Stimulated activated naive CD4-positive, alpha-beta T cell (primary cell): ENCODE data around the gene HS3ST2.
"Not testable (repeated sequence)": the region's sequence is repeated elsewhere in the genome, so short reads cannot be mapped to it uniquely, and the experiment has no call there.

Experiments used
- DNase-seq, 6 experiments: peaks; one replicate each; lab custom pipeline; 2025; lab: John Stamatoyannopoulos, UW

The HS3ST2 gene

DNA sequence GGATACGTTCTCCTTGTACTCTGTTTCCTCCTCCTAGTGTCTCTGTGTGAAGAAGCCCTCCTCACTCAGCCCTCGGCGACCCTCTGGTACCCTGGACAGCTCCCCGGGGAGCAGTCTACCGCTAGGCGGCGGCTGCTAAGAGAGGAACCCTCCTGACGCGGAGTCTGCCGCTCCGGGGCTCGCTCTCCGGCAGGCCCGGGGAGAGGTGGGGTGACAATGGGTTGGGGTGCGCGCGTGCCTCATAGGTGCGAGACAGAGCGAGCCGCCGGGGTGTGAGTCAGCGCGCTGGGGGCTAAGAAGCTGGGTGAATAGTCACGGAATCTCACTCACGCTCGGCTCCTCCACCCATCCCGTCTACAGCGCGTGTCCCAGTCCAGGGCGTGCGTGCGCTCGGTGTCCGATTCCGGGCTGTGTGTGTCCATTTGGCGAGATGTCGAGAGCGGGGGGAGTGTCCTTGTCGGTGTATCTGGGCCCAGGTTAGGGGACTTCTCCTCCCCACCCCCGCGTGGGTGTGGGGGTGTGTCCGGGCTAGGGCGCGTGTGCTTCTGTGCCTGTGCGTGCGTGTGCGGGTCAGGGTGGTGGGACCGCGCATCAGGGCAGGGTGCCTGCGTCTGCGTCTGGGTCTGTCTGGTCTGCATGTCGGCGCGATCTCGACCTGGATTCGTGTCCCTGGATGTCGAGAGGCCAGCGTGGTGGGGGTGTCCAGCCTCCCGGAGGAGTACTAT lies 577 bp upstream of the HS3ST2 start:
- DNase-seq, result no peak

DNA sequence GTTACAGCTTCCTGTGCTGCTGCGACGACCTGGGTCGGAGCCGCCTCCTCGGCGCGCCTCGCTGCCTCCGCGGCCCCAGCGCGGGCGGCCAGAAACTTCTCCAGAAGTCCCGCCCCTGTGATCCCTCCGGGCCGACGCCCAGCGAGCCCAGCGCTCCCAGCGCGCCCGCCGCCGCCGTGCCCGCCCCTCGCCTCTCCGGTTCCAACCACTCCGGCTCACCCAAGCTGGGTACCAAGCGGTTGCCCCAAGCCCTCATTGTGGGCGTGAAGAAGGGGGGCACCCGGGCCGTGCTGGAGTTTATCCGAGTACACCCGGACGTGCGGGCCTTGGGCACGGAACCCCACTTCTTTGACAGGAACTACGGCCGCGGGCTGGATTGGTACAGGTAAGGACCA lies 746 bp downstream of the HS3ST2 start:
- no peak for DNase-seq

DNA sequence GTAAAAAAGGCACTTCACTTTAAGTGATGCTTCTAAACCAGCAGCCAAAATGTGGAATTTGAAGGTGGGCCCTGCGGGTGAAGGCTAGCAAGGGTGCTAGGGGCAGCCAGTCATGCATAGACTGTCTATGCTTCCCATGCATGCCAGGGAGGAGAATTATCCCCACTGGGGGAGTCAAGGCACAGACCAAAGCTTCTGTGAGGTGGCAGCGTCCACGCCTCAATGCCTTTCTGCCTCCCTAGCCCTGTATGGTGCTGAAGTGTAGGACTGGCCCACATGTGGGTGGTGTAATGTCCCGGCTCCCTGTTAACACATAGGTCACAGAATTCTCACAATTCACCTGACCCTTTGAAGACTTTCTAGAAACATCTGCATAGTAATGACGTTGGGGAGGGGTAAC lies 1.9 kb downstream of the HS3ST2 start:
- DNase-seq, result no peak

DNA sequence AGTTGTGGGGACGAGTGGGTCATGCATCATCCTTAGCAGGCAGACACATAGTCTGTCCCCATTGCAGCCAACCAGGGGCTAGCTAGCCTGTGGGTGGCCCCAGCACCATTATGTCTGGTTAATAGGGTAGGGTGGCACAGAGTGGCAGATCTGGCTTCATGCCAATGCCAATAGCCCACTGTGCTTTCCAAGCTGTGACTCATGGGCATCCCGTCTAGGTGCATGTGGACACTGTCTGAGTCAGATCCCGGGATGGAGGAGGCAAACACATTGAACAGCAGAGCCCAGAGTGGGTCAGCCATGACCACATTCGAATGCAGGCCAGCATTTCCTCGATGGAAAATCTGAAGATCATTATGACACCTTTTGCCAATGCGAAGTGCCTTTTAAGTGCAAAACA lies 2.5 kb downstream of the HS3ST2 start:
- DNase-seq, result no peak

DNA sequence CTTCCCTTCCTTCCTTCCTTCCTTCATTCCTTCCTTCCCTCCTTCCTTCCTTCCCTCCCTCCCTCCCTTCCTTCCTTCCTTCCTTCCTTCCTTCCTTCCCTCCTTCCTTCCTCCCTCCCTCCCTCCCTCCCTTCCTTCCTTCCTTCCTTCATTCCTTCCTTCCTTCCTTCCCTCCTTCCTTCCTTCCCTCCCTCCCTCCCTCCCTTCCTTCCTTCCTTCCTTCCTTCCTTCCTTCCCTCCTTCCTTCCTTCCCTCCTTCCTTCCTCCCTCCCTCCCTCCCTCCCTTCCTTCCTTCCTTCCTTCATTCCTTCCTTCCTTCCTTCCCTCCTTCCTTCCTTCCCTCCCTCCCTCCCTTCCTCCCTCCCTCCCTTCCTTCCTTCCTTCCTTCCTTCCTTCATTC lies 4.8 kb downstream of the HS3ST2 start:
- not testable (repeated sequence) for DNase-seq

DNA sequence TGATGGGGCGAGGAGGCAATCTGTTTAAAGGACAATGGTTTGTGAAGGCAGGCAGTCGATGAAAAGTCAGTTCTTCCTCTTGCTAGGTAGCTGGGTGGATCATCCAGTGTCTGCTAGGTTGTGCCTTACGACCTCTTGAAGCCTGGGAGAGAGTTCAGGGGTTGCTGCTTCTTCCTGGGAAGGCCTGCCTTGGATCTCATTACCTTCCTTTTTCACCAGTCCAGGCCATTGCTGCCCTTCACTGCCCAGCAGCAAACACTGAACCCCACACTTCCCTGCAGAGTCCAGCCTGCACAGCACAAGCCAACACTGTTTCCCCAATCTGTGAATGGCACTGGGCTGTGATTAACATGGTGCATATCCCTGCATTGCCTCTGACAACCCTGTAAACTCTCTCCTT lies 24.7 kb downstream of the HS3ST2 start:
- DNase-seq, result no peak

DNA sequence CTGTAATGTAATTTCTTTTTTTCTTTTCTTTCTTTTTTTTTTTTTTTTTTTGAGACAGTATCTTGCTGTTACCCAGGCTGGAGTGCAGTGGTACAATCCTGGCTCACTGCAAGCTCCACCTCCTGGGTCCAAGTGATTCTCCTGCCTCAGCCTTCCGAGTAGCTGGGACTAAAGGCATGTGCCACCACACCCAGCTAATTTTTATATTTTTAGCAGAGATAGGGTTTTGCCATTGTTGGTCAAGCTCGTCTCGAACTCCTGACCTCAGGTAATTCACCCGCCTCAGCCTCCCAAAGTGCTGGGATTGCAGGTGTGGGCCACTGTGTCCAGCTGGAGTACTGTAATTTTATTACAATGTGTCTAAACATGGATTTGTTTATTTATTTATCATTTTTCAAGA lies 28.1 kb downstream of the HS3ST2 start:
- DNase-seq, result not testable (repeated sequence)

DNA sequence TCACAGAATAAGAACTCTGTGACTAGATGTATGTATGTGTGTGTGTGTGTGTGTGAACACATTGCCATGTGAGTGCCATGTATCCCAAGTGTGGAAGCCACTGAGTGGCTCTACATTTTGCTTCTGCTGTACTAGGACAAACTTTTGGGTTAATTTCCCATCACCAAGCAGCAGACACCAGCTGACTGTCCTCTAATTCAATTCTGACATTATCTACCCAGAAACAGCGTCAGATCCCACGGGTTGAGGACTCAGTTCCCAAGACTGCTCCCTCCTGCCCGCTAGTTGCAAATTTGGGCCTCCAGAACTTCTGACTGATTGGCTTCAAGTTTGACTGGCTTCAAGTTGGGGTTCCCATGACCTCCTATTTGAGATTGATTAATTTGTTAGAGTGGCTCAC lies 29.2 kb downstream of the HS3ST2 start:
- DNase-seq, result no peak

DNA sequence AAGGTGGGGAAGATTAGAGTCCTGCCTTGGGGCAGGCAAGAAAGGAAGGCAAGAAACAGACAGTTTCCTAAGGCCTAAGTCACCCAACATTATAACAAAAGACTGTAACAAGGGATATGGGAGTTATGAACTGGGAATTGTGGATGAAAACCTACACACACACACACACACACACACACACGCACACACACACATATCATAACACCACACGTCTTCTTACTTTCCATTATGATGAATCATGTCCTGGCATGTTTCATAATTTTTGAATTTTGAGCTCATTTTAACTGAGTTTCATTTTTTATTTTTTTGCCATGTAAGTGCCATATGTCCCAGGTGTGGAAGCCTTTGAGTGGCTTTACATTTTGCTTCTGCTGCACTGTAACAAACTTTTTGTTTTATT lies 29.9 kb downstream of the HS3ST2 start:
- no peak for DNase-seq

DNA sequence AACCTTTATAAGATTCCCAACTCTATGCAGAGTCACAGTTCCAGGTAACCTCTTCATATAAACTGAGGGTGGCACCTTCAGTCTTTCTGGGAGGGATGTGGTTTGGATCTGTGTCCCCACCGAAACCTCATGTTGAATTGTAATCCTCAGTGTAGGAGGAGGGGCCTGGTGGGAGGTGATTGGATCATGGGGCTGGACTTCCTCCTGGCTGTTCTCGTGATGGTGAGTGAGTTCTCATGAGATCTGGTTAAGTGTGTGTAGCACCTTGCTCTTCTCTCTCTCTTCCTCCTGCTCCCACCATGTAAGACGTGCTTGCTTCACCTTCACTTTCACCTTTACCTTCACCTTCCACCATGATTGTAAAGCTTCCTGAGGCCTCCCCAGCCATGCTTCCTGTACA lies 30.5 kb downstream of the HS3ST2 start:
- DNase-seq, result no peak

DNA sequence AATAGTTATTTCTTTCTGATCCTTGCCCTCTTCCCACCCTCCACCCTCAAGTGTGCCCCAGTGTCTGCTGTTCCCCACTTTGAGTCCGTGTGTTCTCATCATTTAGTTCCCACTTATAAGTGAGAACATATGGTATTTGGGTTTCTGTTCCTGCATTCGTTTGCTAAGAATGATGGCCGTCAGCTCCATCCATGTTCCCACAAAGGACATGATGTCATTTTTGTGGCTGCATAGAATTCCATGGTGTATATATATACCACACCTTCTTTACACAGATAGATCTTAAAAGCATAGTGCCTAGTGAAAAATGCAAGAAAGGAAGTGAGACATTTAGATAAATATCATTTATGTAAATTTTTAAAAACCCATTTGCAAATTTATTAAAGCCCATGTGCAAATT lies 33.1 kb downstream of the HS3ST2 start:
- no peak for DNase-seq

DNA sequence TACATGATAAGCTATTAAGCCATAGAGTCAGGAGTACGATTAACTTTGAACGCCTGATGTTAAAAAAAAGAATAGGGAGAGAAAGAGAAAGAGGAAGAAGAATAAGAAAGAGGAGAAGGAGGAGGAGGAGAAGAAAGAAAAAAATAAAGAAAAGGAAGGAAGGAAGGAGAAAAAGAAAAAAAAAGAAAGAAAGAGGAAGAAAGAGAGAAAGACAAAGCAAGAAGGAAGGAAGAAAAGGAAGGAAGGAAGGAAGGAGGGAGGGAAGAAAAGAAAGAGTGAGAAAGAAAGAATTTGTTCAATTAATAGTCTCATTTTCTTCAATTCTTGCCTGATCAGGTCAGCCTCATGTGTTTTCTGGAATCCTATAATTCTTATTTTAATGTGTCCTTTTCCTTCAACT lies 33.7 kb downstream of the HS3ST2 start:
- DNase-seq, result no peak

DNA sequence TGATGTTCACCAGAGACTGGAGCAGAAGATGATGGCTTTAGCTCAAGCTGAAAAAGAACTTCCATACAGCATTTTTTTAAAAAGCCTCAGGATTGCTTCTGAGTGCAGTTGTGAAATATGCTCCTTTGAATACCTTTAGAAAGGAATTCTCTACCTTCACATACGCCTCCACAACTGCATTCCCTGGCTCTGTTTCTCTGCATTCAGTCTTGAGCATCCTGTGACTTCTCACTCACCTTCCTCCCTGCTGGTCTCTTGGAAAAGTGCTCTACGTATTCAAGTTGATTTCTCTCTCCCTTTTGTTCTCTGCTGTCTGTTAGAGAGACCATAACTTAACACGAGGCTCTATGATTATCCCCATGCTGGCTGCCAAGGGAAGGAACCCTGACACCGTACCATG lies 34.5 kb downstream of the HS3ST2 start:
- no peak for DNase-seq

DNA sequence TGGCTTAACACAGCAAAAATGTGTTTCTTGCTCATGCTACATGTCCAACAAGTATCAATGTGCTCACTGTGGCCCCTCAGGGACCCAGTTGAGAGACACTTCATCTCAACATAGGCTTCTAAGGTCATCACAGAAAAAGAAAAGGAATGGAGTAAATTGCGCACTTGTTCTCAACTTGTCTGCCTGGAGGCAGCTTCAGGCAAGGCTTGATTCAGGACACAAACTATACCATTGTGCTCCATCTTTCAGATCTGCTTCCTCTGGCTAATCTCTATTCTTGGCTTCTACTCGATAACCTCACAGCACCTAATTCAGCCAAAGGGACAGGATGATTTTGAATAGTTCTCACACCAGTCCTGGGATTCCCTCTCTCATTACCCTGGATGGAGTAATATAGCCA lies 35.6 kb downstream of the HS3ST2 start:
- no peak for DNase-seq

DNA sequence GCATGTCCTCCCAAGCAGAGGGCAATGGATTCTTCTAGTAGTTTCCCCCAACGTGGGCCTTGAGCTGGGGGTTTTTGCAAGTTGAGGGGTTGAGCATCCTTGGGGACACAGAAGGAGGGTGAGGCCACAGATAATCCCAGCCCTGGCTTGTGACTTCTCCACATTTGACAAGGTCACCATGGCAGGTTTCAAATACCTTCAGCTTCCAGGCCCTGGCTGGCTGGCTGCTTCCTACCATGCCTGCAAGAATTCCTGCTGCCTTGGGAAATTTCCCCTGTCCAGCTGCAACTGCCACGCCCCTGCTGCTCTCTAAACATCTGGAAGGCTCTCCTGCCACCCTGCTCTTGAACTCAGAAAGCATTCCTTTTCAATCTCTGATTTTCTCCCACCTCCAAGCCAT lies 41.3 kb downstream of the HS3ST2 start:
- DNase-seq, result no peak

DNA sequence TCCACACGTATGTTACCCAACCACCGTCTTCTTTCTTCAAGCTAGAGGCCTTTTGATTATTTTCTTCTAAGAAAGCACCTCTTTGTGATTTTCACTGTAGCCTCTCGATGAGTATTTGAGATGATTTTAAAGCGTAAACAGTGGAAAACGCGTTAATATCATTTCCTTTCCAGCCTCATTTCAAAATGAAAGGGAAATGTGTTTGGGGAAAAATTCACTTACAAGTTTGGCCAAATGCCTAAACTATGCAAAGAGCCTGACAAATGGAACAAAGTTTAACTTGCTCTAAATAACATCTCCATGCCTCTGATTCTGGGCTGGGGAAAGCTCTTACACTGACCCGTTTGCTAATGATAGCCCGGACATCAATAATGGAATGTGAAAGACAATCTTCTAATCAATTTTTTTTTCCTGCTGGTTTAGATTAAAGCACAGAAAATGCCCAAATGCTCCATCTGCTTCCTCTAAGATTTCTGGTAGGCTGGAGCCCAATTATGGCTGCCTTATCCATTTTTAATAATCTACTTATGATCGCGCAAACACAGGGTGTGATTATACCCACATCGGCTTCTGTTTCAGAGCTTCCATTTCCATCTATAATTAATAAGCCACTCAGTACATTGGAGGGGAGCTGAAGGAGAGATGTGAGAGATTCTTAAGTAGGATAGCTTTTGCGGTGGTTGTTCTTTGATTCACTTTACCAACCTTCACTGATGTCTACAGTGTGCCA lies 43.5 kb downstream of the HS3ST2 start:
- no peak for DNase-seq

DNA sequence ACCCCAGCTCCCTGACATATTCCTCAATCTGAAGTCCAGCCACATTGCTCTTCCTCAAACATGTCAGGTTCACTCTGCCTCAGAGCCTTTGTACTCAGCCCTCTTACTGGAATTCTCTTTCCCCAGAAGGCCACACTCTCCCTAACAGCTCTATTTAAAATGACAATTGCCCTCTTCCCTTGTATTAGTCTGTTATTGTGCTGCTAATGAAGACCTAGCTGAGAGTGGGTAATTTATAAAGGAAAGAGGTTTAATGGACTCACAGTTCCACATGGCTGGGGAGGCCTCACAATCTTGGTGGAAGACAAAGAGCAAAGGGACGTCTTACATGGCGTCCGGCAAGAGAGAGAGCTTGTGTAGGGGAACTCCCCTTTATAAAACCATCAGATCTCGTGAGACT lies 46.0 kb downstream of the HS3ST2 start:
- no peak for DNase-seq

DNA sequence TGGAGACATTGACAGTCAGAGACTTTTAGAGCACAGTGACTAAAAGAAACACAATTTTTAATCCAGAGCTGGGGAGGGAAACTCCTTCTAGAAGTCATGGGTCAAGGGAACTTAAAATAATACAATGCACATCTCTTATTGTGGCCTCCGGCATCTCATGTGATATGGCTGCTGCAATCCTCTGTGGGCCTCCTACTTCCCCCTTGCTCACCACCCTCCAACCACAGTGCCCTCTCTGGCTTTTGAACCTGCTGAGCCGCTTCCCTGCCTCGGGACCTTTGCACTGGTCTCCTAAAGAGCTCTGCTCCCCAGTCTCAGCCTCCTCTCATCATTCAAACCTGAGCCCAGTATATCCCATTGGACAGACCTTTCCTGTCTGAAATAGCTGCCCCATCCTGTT lies 47.6 kb downstream of the HS3ST2 start:
- no peak for DNase-seq

DNA sequence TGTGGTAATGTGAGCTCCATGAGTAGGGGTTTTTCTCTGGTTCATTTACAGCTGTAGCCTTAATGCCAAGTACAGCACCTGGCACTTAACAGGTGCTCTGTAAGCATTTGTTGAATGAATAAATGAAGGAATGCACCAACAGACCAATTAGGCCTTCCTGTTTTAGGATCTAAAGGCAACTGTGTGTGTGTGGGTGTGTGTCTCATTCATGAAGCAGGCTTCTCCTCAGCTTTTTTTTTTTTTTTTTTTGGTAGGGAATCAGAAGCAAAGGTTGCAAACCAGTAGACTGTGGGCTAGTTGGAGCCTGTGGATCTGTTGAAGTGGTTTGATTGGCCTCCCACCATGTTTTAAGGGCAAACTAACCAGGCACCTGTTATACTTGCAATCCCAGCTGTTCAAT lies 48.1 kb downstream of the HS3ST2 start:
- DNase-seq, result no peak

DNA sequence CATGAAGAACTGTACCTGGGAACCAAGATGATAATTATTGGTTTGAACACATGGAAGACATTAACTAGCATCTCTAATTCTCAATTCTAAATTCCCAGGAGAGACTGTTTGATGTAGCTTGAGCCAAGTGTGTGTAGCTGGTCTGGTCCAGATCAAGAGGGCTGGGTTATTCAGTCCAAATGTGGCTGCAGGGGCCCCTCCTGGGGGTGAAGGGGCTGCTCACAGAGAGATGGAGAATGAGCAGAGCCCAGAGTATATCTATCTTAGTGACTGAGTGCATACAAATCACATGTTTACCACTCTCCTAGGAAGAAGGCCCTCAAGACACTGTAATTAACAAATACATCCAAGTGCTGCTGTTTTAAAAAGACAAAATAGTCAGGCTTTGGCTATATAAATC lies 50.4 kb downstream of the HS3ST2 start:
- DNase-seq, result no peak

DNA sequence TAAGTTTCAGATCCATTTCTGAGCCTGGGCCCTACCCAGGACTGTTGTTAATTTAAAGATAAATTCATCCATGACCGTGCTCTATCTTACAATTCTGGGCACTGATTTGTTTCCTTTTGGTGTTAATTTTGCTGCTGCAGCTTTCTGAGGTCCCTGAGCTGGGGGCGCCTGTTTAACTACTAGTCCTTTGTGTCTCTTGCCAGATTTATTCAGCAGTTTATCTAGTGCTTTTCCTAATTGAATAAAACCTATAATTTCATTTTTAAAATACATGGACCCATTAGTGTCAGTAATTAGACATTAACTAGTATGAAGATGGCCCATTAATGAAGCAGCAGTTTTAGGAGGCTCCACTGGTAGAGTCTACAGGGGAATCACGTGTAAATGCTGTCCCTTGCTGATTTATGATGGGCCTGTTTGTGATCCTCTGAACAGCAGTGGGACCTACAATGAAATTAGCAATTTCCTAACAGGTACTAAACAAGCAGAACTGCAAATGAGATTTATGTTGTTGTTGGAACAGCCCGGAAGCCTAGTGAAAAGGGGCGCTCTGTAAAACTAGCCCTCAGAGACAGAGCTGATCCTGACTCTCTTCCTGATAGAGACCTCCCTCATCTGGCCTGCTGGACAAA lies 54.7 kb downstream of the HS3ST2 start:
- no peak for DNase-seq

DNA sequence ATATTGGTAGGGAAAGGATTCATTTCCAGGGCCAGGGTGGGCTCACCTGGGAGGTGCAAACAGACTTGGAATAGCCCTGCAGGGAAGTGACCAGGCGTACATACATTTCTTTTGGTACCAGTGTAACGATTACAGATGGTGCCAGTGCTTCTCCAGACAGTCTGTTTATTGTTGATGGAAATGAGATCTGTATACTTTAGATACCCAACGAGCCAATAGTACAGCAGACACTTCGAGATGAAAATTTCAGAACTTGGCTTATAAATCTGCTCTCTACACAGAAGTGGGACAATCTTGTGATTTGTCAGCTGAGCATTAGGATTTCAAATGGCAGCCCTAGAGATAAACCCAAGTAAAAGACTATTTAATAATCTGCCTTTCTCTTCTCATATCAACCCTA lies 57.9 kb downstream of the HS3ST2 start:
- DNase-seq, result no peak

DNA sequence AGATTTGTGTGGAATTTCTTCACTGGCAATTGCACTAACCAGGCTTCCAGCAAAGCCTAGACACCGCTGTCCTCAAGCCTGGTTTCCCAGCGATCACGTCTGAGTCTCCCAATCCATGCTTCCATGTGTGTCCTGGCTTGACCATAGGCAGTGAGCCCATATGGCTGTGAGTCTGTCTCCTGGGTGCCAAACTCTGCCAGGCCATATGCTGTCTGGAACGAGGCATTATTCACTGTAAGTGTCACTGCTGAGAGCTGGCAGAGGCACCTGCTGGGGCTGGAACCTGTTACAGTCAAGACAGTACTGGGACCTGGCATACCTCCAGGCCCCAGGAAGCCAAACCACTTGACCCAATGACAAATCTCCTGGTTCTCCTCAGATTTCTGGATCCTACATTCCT lies 60.4 kb downstream of the HS3ST2 start:
- DNase-seq, result no peak

DNA sequence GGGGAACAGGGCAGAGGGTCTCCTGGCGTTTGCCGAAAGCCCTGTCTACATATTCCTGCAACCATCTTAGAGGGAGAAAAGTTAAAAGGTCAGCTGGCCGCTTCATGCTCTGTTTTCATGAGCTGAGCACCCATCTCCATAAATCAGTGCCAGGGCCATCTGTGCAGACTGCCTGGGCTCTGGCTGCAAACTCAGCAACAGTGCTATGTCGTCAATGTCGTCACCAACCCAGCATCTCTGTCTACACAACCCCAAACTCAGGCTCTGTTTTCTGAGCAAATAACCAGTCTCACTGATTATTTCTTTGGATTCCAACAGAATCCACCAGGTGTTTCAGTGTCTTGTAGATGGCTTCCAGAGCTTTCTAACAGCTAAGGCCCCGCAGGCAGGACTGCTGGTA lies 65.0 kb downstream of the HS3ST2 start:
- DNase-seq, result no peak
